ENCODE measurements around the gene RASGRF2. TPM values are rescaled to one million over a fixed set of nuclear protein-coding genes. Genes with fewer than 3 reads are reported as not detected.
"Not testable (repeated sequence)": the region's sequence is repeated elsewhere in the genome, so short reads cannot be mapped to it uniquely, and the experiment has no call there.

Gene RASGRF2
- total RNA-seq, 2 experiments from 2014 or later, result 7.5 to 7.8 TPM

DNA sequence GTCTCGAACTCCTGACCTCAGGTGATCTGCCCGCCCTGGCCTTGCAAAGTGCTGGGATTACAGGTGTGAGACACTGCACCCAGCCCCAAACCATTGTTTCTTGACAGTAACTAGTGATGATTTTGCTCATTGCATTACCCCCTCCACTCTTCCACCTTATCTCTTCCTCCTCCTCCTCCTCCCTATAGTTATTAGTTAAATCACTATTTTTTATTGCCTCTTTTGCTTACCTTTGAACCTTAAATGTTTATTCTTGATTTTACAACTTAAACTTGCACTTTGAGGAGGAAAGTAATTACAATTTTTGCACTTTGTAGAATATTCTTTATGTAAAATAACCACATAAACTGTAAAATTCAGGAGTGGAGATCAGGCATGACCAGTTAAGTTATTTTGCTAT, 35.7 kb downstream of the RASGRF2 start:
- Mint-ChIP-seq H3K9me3 (peaks cover under 1% of the 10 kb centered on the region), H3K27me3 (no peaks in the 10 kb centered on the region), H3K4me3 (no peak overlapping the region), H3K36me3 (ENCODE audit: low read depth) (peaks cover 7% of the 10 kb centered on the region), H3K27ac (no peak overlapping the region), H3K4me1 (peaks cover 35% of the 10 kb centered on the region)
- POLR2A ChIA-PET, result no interaction called here
- CTCF ChIA-PET, result interaction anchor here (0.9 kb wide), 1 partner anchor 9 kb away, joined by 3 read pairs; no protein-coding TSS in a partner anchor
- DNase-seq, result no peak

GRCh38 chr5:80998590-80998979, 38.4 kb downstream of the RASGRF2 start:
- Mint-ChIP-seq H3K9me3 (no peaks in the 10 kb centered on the region), H3K27me3 (no peaks in the 10 kb centered on the region), H3K27ac (peak overlapping the region; percentile 86), H3K36me3 (ENCODE audit: low read depth) (peaks cover 6% of the 10 kb centered on the region), H3K4me3 (peak overlapping the region; percentile 46), H3K4me1 (peaks cover 39% of the 10 kb centered on the region)
- CTCF ChIA-PET, result interaction anchor here (0.9 to 1.3 kb wide), 4 partner anchors 9 to 17 kb away, joined by 3 to 5 read pairs (median 4); no protein-coding TSS in a partner anchor
- DNase-seq, result peak; percentile 16
- POLR2A ChIA-PET, result no interaction called here

DNA sequence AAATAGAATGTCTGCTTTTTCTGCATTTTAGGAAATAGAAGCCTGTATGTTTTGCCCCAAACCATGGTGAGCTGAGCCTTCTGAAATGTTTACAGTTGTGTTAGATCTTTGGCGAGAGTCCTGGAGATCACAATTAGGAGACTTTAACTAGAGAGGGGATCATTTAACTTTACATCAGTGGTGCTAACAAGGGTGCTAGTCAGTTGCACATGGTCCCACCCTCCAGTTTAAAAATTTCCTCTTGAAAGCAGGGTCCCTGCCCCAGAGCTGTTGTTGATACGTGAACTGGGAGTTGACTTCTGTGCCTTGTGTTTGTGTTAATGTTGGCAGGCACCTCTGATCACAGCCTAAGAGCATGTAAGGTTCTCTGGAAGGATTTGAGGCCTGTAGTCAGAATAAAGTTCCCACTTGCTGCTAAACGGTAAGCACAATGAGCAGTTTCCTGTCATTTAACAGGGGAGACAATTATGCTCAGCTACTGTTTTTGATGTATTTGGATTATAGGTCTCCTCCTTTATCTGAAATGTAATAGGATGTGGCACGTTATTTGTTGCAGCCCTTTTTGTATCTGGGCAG, 43.7 kb downstream of the RASGRF2 start:
- DNase-seq, result no peak
- POLR2A ChIA-PET, result no interaction called here
- peaks cover 12% of the 10 kb centered on the region for H3K36me3 Mint-ChIP-seq (ENCODE audit: low read depth)
- CTCF ChIA-PET, result interaction anchor here (1.4 kb wide), 1 partner anchor 9 kb away, joined by 3 read pairs; no protein-coding TSS in a partner anchor
- H3K4me3 Mint-ChIP-seq, result no peak overlapping the region
- no peaks in the 10 kb centered on the region for H3K27me3 Mint-ChIP-seq
- peaks cover 64% of the 10 kb centered on the region for H3K4me1 Mint-ChIP-seq
- H3K9me3 Mint-ChIP-seq, result peaks cover 6% of the 10 kb centered on the region
- H3K27ac Mint-ChIP-seq, result peak overlapping the region; percentile 83

- ChIA-PET CTCF (no interaction called here), POLR2A (no interaction called here)
- Mint-ChIP-seq H3K36me3 (ENCODE audit: low read depth) (peaks cover 12% of the 10 kb centered on the region), H3K27me3 (no peaks in the 10 kb centered on the region), H3K4me3 (peak overlapping the region; percentile 28), H3K4me1 (peaks cover 63% of the 10 kb centered on the region), H3K27ac (peak overlapping the region; percentile 46), H3K9me3 (peaks cover 6% of the 10 kb centered on the region)
- DNase-seq, result no peak
Observed at GRCh38 chr5:81005708-81006107, 45.5 kb downstream of the RASGRF2 start.

- H3K4me3 Mint-ChIP-seq, result peak overlapping the region; percentile 69
- H3K9me3 Mint-ChIP-seq, result peaks cover 6% of the 10 kb centered on the region
Observed at GRCh38 chr5:81006231-81006630, 46.1 kb downstream of the RASGRF2 start.

GRCh38 chr5:81006947-81007636, 46.9 kb downstream of the RASGRF2 start:
- no peaks in the 10 kb centered on the region for H3K27me3 Mint-ChIP-seq
- peaks cover 6% of the 10 kb centered on the region for H3K9me3 Mint-ChIP-seq
- DNase-seq, result peak; percentile 78
- peak overlapping the region; percentile 69 for H3K4me3 Mint-ChIP-seq
- peak overlapping the region; percentile 92 for H3K27ac Mint-ChIP-seq
- H3K4me1 Mint-ChIP-seq, result peaks cover 64% of the 10 kb centered on the region
- H3K36me3 Mint-ChIP-seq (ENCODE audit: low read depth), result peaks cover 12% of the 10 kb centered on the region
- ChIA-PET POLR2A (interaction anchor here (0.6 kb wide), 1 partner anchor 131 kb away, joined by 3 read pairs; no protein-coding TSS in a partner anchor), CTCF (interaction anchor here (0.6 to 1.5 kb wide), 7 partner anchors 8 to 174 kb away, joined by 3 to 4 read pairs (median 3); no protein-coding TSS in a partner anchor)

More at GRCh38 chr5:81006231-81006630, 46.1 kb downstream of the RASGRF2 start:
- CTCF ChIA-PET, result interaction anchor here (1.3 kb wide), 1 partner anchor 19 kb away, joined by 3 read pairs; no protein-coding TSS in a partner anchor
- Mint-ChIP-seq H3K27me3 (no peaks in the 10 kb centered on the region), H3K27ac (peak overlapping the region; percentile 92), H3K36me3 (ENCODE audit: low read depth) (peaks cover 12% of the 10 kb centered on the region), H3K4me1 (peaks cover 64% of the 10 kb centered on the region)
- DNase-seq, result no peak
- POLR2A ChIA-PET, result no interaction called here

DNA sequence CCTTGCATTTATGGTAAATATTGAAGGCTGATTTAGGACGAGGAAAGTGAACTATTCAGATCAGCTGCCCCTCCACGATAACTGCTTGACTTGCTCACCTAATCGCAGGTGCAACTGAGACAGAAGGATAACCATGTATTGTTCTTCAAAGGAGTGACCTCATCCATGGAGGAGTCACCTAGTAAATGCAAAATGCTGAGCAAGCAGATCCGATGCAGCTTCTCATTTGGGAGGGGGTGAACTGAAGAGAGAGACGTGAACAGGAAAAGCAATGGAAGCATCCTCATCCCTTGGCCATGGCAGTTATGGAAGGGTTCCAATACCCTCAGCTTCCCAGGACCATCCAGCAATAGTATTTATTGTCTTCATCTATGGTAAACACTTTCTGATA, 47.5 kb downstream of the RASGRF2 start:
- DNase-seq, result peak; percentile 24

DNA sequence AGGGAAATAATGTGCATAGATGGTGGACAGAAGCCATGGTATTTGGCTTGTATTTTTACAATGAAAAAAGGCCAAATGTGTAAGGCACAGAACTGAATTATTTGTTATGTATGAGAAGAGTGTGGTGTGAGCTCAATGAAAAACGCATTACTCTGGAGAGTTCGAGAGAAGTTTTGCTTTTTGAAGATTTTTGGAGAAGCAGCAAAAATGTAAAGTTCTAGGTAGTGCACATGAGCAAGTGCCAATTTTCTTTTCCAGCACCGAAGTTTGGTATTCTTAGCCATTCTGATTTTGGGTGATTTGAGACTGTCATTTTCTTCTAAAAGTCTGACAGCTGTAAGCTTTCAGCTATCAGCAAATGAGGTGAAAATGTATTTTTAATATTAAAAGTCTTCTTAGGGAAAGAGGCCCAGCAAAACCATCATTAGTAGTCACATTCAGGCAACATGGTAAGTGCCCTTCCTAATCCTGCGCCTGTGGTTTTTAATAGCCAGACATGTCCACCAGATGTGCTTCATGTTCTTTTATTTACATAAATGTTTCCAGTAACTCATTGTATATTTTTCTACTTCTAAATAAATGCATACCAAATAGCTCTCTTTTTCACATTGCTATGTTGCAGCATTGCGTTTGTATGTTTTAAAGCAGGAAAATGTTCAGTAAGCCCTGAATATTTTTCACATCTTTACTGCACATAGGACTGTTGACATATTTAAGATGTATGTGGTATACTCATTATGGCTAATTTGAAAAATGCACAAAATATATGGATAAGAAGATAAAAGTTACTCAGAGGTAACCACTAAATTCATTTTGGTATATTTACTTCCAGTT, 50.4 kb downstream of the RASGRF2 start:
- ChIA-PET CTCF (interaction anchor here (1.0 kb wide), 1 partner anchor 34 kb away, joined by 3 read pairs; no protein-coding TSS in a partner anchor), POLR2A (no interaction called here)
- peaks cover 12% of the 10 kb centered on the region for H3K36me3 Mint-ChIP-seq (ENCODE audit: low read depth)
- peaks cover 42% of the 10 kb centered on the region for H3K4me1 Mint-ChIP-seq
- H3K27me3 Mint-ChIP-seq, result no peaks in the 10 kb centered on the region
- DNase-seq, result no peak
- H3K4me3 Mint-ChIP-seq, result no peak overlapping the region
- no peak overlapping the region for H3K27ac Mint-ChIP-seq
- peaks cover 7% of the 10 kb centered on the region for H3K9me3 Mint-ChIP-seq

More for the DNA sequence above, 47.5 kb downstream of the RASGRF2 start:
- H3K27me3 Mint-ChIP-seq, result no peaks in the 10 kb centered on the region
- H3K36me3 Mint-ChIP-seq (ENCODE audit: low read depth), result peaks cover 13% of the 10 kb centered on the region
- peak overlapping the region; percentile 92 for H3K27ac Mint-ChIP-seq
- ChIA-PET CTCF (interaction anchor here (0.6 to 1.5 kb wide), 6 partner anchors 9 to 175 kb away, joined by 3 to 4 read pairs (median 3); no protein-coding TSS in a partner anchor), POLR2A (interaction anchor here (0.6 kb wide), 1 partner anchor 130 kb away, joined by 3 read pairs; no protein-coding TSS in a partner anchor)
- peaks cover 7% of the 10 kb centered on the region for H3K9me3 Mint-ChIP-seq
- peak overlapping the region; percentile 69 for H3K4me3 Mint-ChIP-seq
- H3K4me1 Mint-ChIP-seq, result peaks cover 59% of the 10 kb centered on the region

DNA sequence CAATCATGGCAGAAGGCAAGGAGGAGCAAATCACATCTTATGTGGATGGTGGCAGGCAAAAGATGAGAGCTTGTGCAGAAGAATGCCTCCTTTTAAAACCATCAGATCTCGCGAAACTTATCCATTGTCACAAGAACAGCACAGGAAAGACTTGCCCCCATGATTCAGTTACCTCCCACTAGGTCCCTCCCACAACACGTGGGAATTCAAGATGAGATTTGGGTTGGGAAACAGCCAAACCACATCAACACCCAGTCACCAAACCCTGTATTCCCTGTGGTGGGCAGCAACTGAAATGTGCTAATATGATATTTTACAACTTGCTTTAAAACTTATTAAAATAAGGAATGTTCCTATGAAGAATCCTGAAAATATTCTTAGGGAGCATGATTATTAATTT, 54.2 kb downstream of the RASGRF2 start:
- H3K4me3 Mint-ChIP-seq, result no peak overlapping the region
- POLR2A ChIA-PET, result no interaction called here
- H3K9me3 Mint-ChIP-seq, result peaks cover 5% of the 10 kb centered on the region
- peaks cover 38% of the 10 kb centered on the region for H3K4me1 Mint-ChIP-seq
- peaks cover 6% of the 10 kb centered on the region for H3K36me3 Mint-ChIP-seq (ENCODE audit: low read depth)
- no peak for DNase-seq
- no peak overlapping the region for H3K27ac Mint-ChIP-seq
- CTCF ChIA-PET, result interaction anchor here (0.6 kb wide), 1 partner anchor 186 kb away, joined by 3 read pairs; no protein-coding TSS in a partner anchor
- no peaks in the 10 kb centered on the region for H3K27me3 Mint-ChIP-seq

GRCh38 chr5:81016116-81016515, 56.0 kb downstream of the RASGRF2 start:
- DNase-seq, result no peak
- ChIA-PET CTCF (interaction anchor here (1.6 kb wide), 1 partner anchor 18 kb away, joined by 5 read pairs; no protein-coding TSS in a partner anchor), POLR2A (no interaction called here)
- H3K9me3 Mint-ChIP-seq, result peaks cover 5% of the 10 kb centered on the region
- H3K4me1 Mint-ChIP-seq, result peaks cover 41% of the 10 kb centered on the region
- H3K27ac Mint-ChIP-seq, result no peak overlapping the region
- H3K27me3 Mint-ChIP-seq, result no peaks in the 10 kb centered on the region
- no peak overlapping the region for H3K4me3 Mint-ChIP-seq
- peaks cover 6% of the 10 kb centered on the region for H3K36me3 Mint-ChIP-seq (ENCODE audit: low read depth)

- Mint-ChIP-seq H3K27me3 (no peaks in the 10 kb centered on the region), H3K4me1 (peaks cover 49% of the 10 kb centered on the region), H3K36me3 (ENCODE audit: low read depth) (peaks cover 6% of the 10 kb centered on the region), H3K4me3 (no peak overlapping the region), H3K27ac (peak overlapping the region; percentile 4), H3K9me3 (peaks cover 5% of the 10 kb centered on the region)
- ChIA-PET POLR2A (no interaction called here), CTCF (interaction anchor here (0.6 to 1.2 kb wide), 4 partner anchors 9 to 134 kb away, joined by 3 read pairs; no protein-coding TSS in a partner anchor)
- no peak for DNase-seq
Observed at GRCh38 chr5:81017320-81017719, 57.2 kb downstream of the RASGRF2 start.

GRCh38 chr5:81018608-81019007, 58.4 kb downstream of the RASGRF2 start:
- DNase-seq; H3K27me3 Mint-ChIP-seq; POLR2A ChIA-PET; H3K9me3 Mint-ChIP-seq; H3K4me3 Mint-ChIP-seq; H3K36me3 Mint-ChIP-seq (ENCODE audit: low read depth); H3K27ac Mint-ChIP-seq: not testable (repeated sequence)
- CTCF ChIA-PET, result interaction anchor here (0.9 to 1.2 kb wide), 3 partner anchors 16 to 47 kb away, joined by 3 read pairs; no protein-coding TSS in a partner anchor
- H3K4me1 Mint-ChIP-seq, result peaks cover 59% of the 10 kb centered on the region

Measured in activated CD4-positive, alpha-beta T cell treated with anti-CD3 and anti-CD28 coated beads, Interleukin-2, amount 10 ng/mL, durations not matched to agents 7 days and 5 days (primary cell).